IPS-NIHi7 (cell line): ENCODE measurements around the gene MACROD2.
A peak's percentile ranks its signal among the peaks of the same experiment; 100 is the strongest.

Experiments used
- DNase-seq: peaks from one replicate; pipeline ENCODE4 v3.0.0; 2012; ENCODE audit warnings: mixed read lengths; ENCODE audit errors: extremely low spot score

MACROD2 gene

GRCh38 chr20:15658295-15658694 lies 1663.0 kb downstream of the MACROD2 start:
- DNase-seq: peak; percentile 12

DNA sequence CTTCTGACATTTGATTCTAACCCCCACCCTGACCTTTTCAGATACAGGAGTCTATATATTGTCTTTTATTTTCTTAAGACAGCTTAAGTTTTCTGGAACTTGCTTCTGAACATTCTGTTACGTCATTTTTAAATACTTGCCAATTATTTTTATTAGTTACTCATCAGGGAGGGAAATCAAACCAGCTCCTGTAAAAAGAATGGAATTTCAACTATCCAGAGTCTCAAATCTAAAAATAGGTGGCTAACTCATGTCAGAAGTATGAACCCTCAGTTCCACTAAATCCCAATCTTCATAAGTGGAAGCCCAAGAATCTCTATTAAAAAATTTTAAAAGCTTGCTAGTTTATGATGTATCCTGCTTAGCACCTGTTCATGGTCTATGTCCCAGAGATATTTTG lies 1677.9 kb downstream of the MACROD2 start:
- DNase-seq: no peak

DNA sequence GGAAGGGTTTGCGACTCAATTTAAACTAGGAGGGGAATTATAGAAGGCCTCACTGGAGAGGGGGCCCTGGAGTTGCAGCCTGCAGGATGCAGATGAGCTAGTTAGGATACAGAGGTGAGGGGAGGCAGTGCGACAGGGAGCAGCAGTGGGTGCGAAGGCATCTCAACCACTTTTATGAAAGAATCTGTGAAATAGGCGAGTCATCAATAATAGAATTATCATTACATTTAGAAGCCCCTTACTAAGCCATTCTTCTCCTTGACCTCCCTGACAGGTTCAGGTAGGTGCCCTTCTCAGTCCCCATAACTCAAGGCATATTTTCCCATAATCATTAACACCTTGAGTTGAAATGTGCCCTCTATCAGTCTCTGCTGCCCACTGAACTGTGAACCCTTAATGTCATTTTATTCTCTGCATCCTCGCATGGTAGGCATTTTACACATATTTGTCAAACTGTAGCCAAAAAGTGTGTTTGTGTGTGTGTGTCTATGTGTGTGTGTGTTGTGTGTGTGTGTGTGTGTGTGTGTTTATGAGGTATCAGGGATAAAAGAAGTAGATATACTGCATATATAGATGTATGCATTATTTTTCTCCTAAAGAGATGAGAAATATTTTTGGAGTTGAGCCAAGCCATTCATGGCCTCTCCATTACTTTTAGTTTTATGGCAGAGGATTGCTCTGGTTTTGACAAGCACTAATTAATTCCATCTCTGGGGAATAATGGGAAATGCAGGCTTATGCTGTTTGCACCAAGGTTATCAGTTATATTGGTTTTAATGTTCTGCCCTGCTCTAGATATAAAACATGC lies 1679.1 kb downstream of the MACROD2 start:
- no peak for DNase-seq

DNA sequence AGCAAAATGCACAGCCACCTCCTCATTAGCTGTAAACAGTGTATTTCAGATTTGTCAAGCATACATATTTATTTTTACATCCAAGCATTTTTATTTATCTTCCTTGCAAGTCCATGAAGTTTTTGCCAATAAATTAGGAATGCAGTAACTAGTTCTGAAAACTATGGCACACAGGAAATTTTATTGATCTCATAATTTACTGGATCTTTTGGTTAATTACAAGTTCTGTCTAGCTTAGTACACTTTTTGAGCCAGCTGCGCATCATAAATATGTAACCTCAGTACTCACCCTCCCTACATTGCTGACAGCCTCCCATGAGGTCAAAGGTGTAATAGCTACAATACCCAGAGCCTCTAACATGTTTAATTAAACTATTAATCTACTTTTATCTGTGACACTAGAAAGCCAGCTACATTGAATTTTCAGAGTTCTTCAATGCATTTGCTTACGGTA lies 1679.8 kb downstream of the MACROD2 start:
- DNase-seq: no peak

DNA sequence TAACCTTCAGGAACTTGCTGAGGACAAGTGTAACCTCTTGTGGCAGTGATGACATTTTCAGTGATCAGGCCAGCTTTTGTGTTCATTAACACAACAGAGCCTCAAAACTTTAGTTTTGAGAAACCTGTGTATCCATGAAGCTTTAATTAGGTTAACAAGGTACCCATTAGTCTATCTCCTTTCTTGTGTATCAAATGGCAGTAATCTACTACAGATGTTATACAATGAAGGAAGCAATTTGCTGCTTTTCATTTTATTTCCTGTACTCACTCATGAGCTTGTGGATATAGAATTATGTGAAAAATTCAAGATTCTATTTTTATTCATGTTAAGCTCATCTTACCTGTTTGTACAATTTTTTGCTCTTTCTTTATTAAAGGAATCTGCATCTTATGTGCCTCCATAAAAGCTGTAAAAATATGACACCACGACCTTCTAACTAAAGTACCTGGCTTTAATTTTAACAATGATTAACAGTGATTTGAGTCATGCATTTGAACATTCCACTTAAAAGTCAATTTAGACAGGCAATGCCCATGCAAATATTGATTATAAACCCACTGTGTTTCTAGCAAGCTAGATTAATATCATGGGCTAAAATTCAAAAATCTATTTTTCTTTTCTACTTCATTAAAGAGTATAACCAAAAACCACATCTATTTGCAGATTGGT lies 1680.6 kb downstream of the MACROD2 start:
- no peak for DNase-seq

- DNase-seq: no peak
Observed at GRCh38 chr20:15676815-15677214, 1681.5 kb downstream of the MACROD2 start.

- DNase-seq: no peak
Observed at GRCh38 chr20:15682690-15683089, 1687.4 kb downstream of the MACROD2 start.

DNA sequence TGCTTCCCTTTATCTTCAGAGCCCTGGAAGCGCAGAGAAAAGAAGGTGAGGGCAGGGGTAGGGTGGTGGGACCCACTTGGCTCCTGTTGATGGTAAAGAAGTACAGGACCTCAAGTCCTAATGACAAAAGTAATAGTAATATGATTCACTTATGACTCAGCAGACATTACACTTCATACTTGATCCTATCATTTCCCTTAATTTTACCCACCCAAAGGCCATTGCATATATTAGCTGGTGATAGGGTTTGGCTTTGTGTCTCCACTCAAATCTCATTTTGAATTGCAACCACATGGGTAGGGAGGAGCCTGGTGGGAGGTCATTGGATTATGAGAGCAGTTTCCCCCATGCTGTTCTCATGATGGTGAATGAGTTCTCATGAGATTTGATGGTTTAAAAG lies 1697.3 kb downstream of the MACROD2 start:
- no peak for DNase-seq

DNA sequence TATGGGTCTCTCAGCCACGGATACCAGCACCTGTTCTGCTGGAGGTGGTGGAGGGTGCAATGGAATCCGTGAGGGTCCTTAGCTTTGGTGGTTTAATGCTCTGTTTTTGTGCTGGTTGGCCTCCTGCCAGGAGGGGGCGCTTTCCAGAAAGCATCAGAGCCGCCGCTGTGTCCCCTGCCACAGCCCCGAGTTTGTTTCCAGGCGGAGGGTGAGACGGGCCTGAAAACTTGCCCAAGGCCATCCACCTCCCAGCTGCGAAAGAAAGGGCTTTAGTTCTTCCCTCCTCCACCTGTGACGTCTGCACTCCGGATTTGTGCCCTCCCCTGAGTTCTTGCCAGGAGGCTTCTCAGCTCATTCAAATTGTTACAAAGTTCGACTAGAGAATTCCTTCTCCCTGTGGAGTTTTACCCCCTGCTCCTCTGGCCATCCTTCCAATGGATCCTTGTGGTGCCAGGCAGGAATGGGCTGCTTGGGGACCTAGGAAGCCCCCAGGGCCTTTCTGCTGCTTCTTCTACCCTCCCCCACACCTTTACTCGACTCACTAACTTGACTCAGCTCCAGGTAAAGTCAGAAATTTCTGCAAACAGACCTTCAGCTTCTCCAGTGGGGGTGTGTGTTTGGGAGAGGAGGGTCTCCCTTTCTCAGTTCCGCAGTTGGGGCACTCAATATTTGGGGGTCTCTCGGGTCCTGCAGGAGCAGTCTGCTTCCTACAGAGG lies 1704.3 kb downstream of the MACROD2 start:
- peak; percentile 31 for DNase-seq

DNA sequence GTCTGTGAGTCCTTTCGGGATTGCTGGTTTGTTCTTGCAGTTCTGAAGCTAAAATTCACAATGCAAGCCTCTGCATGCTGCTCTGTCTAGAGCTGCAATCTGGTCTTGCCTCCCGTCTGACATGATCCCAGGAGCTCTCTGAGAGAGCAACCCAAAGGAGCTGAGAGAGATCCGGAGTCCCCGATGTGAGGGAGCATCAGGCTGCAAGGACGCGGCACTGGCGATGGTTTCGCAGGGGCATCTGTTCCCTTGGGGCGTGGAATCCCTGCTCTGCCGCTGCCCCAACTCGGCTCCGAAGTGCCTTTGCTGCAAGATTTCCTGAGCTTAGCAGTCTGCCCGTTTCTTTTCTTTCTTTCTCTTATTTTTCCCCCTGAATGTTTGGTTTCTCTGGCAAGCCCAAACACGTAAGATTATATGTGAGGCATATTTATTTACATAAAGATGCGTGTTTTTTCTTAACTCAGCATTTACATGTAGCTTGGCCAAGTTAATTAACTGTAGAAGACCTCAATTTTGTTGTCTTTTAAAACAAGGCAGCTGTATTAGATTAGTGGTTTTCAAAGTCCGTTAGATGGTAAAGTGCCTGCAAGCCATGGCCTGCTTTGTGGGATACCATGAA lies 1704.9 kb downstream of the MACROD2 start:
- DNase-seq: no peak

- no peak for DNase-seq
Observed at GRCh38 chr20:15702161-15702560, 1706.8 kb downstream of the MACROD2 start.

GRCh38 chr20:15703171-15703911 lies 1708.0 kb downstream of the MACROD2 start:
- no peak for DNase-seq

DNA sequence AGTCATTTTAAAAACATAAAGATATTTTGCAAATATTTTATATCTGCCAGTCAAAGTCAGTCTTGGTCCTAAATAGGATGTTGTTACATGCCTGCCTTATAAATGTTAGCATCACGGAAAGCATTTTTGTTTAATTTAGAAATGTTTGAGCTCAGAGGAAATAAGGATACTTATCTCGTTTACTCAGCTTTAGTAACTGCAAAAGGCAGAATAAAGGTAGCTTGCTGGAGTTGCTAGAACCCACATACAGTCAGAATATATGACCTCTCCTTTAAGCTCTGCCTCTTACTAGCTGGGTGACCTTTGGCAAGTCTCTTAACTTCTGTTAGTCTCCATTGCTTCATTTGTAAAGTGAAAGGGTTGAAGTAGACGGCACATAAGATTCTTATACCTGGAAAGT lies 1710.7 kb downstream of the MACROD2 start:
- no peak for DNase-seq

DNA sequence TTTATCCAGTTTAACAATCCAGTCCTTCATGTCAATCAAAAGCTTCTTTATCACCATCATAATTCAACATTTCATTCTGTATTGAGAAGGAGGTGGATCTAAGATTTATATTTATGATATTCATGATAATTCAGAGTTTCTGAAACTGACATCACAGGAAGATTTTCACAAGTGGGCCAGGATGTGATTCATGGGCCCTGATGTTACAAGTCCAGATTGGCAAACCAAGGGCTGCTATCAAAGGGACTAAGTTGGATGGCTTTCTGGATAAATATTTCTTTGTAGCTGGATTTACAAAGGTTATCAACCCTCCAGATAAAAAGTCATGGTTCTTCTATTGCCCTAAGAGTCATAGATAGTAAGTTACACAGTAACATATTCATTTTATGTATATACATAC lies 1711.4 kb downstream of the MACROD2 start:
- DNase-seq: no peak

- DNase-seq: peak; percentile 85
Observed at GRCh38 chr20:15708984-15709598, 1713.8 kb downstream of the MACROD2 start.

- DNase-seq: no peak
Observed at GRCh38 chr20:15710636-15711035, 1715.3 kb downstream of the MACROD2 start.

DNA sequence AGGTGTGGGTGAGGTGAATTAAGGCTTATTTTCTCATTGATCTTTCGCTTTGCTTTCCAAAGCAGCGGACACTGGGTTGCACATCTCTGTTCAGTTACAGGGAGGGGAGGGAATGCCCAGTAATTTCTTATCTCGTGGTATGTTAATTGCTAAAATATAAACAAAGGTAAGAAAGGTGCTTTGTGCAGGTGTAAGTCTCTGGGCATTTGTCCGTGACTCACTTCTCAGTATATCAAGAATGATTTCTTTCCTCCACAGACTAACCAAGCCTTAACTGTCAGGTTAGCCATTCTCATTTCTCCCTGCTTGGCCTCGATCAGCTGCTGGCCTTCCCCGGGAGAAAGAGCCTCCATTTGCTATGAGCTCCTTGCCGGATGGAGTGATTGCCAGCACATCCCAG lies 1715.9 kb downstream of the MACROD2 start:
- no peak for DNase-seq

GRCh38 chr20:15716256-15716655 lies 1720.9 kb downstream of the MACROD2 start:
- DNase-seq: no peak

- no peak for DNase-seq
Observed at GRCh38 chr20:15726416-15726815, 1731.1 kb downstream of the MACROD2 start.

- no peak for DNase-seq
Observed at GRCh38 chr20:15734052-15734451, 1738.7 kb downstream of the MACROD2 start.

DNA sequence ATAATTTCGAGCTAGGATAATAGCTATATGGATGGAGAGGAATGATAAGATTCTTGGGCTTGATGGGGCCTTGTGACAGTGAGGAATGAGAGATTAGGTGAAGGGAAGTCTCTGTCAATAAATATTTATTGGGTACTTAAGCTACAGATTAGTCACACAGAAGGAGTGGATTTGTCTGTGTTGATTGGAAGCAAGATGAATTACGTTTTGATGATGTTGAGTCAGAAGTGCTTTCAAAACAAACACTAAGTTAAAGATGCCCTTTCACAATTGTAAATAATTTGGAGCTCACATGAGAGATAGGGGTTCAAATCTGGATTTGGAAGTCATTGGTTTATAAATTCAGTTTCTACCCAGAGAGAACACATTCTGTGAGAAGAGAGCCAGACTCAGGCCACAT lies 1743.7 kb downstream of the MACROD2 start:
- no peak for DNase-seq
